Measurements from ENCODE around the gene GFRA4. TPM values are rescaled to one million over a fixed set of nuclear protein-coding genes. Genes with fewer than 3 reads are reported as not detected.

Gene GFRA4
- total and polyA plus RNA-seq, 7 donors, result not detected

GRCh38 chr20:3654326-3655130 lies 8.7 kb downstream of the GFRA4 start:
- no peak overlapping the region for H3K4me3 ChIP-seq
- H3K27me3 ChIP-seq (ENCODE audit: insufficient read depth in 3 of 3, low read length in 2 of 3), result peaks cover 0 to 1% (median 0%) of the 10 kb centered on the region in 3 donors
- WGBS, 3 donors, result 69 to 77% (median 76%) methylated on average over 17 of the region's 17 CpGs
- no peaks in the 10 kb centered on the region for H3K9me3 ChIP-seq
- no peak overlapping the region for H3K27ac ChIP-seq
- DNase-seq (no peak), ATAC-seq (no peak)
- no peak for TF ChIP-seq CTCF (IDR thresholded peaks at IDR 0.05)
- H3K4me1 ChIP-seq, result no peaks in the 10 kb centered on the region
- intact Hi-C loops (cut with DNase I), result no loop called here
- peaks cover 0 to 9% of the 10 kb centered on the region in 2 donors for H3K36me3 ChIP-seq (ENCODE audit: insufficient read depth in 1 of 2, low read depth in 1 of 2)

- DNase-seq (no peak), ATAC-seq (no peak)
- H3K4me3 ChIP-seq, result no peak overlapping the region
- intact Hi-C loops (cut with DNase I), result no loop called here
- no peaks in the 10 kb centered on the region for H3K27me3 ChIP-seq (ENCODE audit: insufficient read depth in 3 of 3, low read length in 2 of 3)
- H3K4me1 ChIP-seq, result no peaks in the 10 kb centered on the region
- H3K9me3 ChIP-seq, result no peaks in the 10 kb centered on the region
- TF ChIP-seq CTCF (IDR thresholded peaks at IDR 0.05), result no peak
- WGBS, 3 donors, result 37 to 50% (median 40%) methylated on average over 2 of the region's 2 CpGs
- H3K36me3 ChIP-seq (ENCODE audit: insufficient read depth in 1 of 2, low read depth in 1 of 2), result peaks cover 0 to 15% of the 10 kb centered on the region in 2 donors
- no peak overlapping the region for H3K27ac ChIP-seq
These were observed 9.3 kb downstream of the GFRA4 start for GRCh38 chr20:3653921-3654320.

GRCh38 chr20:3652676-3653596 lies 10.3 kb downstream of the GFRA4 start:
- Histone ChIP-seq H3K4me1 (no peaks in the 10 kb centered on the region), H3K9me3 (no peaks in the 10 kb centered on the region), H3K36me3 (ENCODE audit: insufficient read depth in 1 of 2, low read depth in 1 of 2) (peaks cover 0 to 24% of the 10 kb centered on the region in 2 donors), H3K27me3 (ENCODE audit: insufficient read depth in 3 of 3, low read length in 2 of 3) (no peaks in the 10 kb centered on the region), H3K27ac (no peak overlapping the region), H3K4me3 (no peak overlapping the region)
- TF ChIP-seq CTCF (IDR thresholded peaks at IDR 0.05), result no peak
- ATAC-seq (no peak), DNase-seq (no peak)
- intact Hi-C loops (cut with DNase I), result no loop called here
- WGBS, 3 donors, result 82 to 84% (median 83%) methylated on average over 10 of the region's 10 CpGs

GRCh38 chr20:3652221-3652620 lies 11.0 kb downstream of the GFRA4 start:
- Histone ChIP-seq H3K27me3 (ENCODE audit: insufficient read depth in 3 of 3, low read length in 2 of 3) (no peaks in the 10 kb centered on the region), H3K4me1 (no peaks in the 10 kb centered on the region), H3K4me3 (no peak overlapping the region), H3K27ac (no peak overlapping the region), H3K9me3 (no peaks in the 10 kb centered on the region), H3K36me3 (ENCODE audit: insufficient read depth in 1 of 2, low read depth in 1 of 2) (peaks cover 0 to 29% of the 10 kb centered on the region in 2 donors)
- 72 to 85% (median 78%) methylated on average over 9 of the region's 9 CpGs for WGBS, 3 donors
- ATAC-seq, result no peak
- no peak for TF ChIP-seq CTCF (IDR thresholded peaks at IDR 0.05)
- intact Hi-C loops (cut with DNase I), result no loop called here
- DNase-seq, result no peak
